Measurements from ENCODE around the gene LOXL1.

The LOXL1 gene

GRCh38 chr15:73939138-73939537, 12.9 kb downstream of the LOXL1 start:
- ATAC-seq: no peak

- ATAC-seq: no peak
Observed at GRCh38 chr15:73940061-73940981, 14.1 kb downstream of the LOXL1 start.

- no peak for ATAC-seq
Observed at GRCh38 chr15:73941044-73941443, 14.8 kb downstream of the LOXL1 start.

GRCh38 chr15:73941449-73941848, 15.2 kb downstream of the LOXL1 start:
- no peak for ATAC-seq

GRCh38 chr15:73941871-73942635, 15.8 kb downstream of the LOXL1 start:
- peak; percentile 44 to 51 for ATAC-seq

- ATAC-seq: no peak
Observed at GRCh38 chr15:73942751-73943270, 16.5 kb downstream of the LOXL1 start.

- ATAC-seq: no peak
Observed at GRCh38 chr15:73944161-73945129, 18.2 kb downstream of the LOXL1 start.

- ATAC-seq: no peak
Observed at GRCh38 chr15:73945130-73945508, 18.9 kb downstream of the LOXL1 start.

GRCh38 chr15:73946046-73946721, 19.9 kb downstream of the LOXL1 start:
- no peak for ATAC-seq

GRCh38 chr15:73946795-73947370, 20.6 kb downstream of the LOXL1 start:
- no peak for ATAC-seq

- no peak for ATAC-seq
Observed at GRCh38 chr15:73947651-73948050, 21.4 kb downstream of the LOXL1 start.

GRCh38 chr15:73948396-73948795, 22.1 kb downstream of the LOXL1 start:
- no peak for ATAC-seq

GRCh38 chr15:73948982-73949381, 22.7 kb downstream of the LOXL1 start:
- ATAC-seq: no peak

GRCh38 chr15:73949496-73949895, 23.2 kb downstream of the LOXL1 start:
- ATAC-seq: no peak

GRCh38 chr15:73950479-73950830, 24.2 kb downstream of the LOXL1 start:
- ATAC-seq: no peak

- ATAC-seq: peak; percentile 72 to 87
Observed at GRCh38 chr15:73950831-73951561, 24.7 kb downstream of the LOXL1 start.

- no peak for ATAC-seq
Observed at GRCh38 chr15:73951601-73952000, 25.3 kb downstream of the LOXL1 start.

GRCh38 chr15:73952171-73952912, 26.1 kb downstream of the LOXL1 start:
- no peak for ATAC-seq

- no peak for ATAC-seq
Observed at GRCh38 chr15:73952913-73953750, 26.9 kb downstream of the LOXL1 start.
